Measurements from ENCODE around the gene MYH4. TPM values are rescaled to one million over a fixed set of nuclear protein-coding genes. Genes with fewer than 3 reads are reported as not detected.

Gene MYH4
- total and polyA plus RNA-seq, 2 donors (not counting 1 experiment from before 2014, with no cell fraction given): not detected

DNA sequence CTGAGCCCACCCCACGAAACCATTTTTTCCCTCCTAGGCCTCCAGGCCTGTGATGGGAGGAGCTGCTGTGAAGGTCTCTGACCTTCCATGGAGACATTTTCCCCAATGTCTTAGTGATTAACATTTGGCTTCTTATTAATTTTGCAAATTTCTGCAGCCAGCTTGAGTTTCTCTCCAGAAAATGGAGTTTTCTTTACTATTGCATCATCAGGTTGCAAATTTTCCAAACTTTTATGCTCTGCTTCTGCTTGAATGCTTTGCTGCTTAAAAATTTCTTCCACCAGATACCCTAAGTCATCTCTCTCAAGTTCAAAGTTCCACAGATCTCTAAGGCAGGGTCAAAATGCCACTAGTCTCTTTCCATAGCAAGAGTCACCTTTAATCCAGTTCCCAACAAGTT, 12.9 kb upstream of the MYH4 start:
- Histone ChIP-seq H3K4me1 (ENCODE audit: control insufficient read depth in 2 of 2, insufficient read depth in 2 of 2, low read length in 2 of 2) (no peaks in the 10 kb centered on the region), H3K27ac (ENCODE audit: low read length in 2 of 2) (no peak overlapping the region), H3K9me3 (ENCODE audit: control extremely low read depth in 1 of 3, control insufficient read depth in 2 of 3, insufficient read depth in 1 of 3, low read length in 2 of 3) (peaks cover 0 to 8% (median 8%) of the 10 kb centered on the region in 3 donors), H3K4me3 (ENCODE audit: control extremely low read depth in 1 of 5, extremely low read depth in 1 of 5, insufficient read depth in 1 of 5, low read depth in 2 of 5, low read length in 4 of 5) (no peak overlapping the region), H3K27me3 (replicated peaks in 1 of 4; ENCODE audit: control extremely low read depth in 1 of 4, control insufficient read depth in 3 of 4, insufficient read depth in 4 of 4, low read length in 3 of 4) (peaks cover 0 to 1% (median 0%) of the 10 kb centered on the region in 4 experiments), H4K20me1 (ENCODE audit: control insufficient read depth, insufficient read depth, low read length, poor library complexity, severe bottlenecking) (no peaks in the 10 kb centered on the region), H3K79me2 (ENCODE audit: control insufficient read depth, insufficient read depth, low read length) (no peaks in the 10 kb centered on the region), H3K4me2 (replicated peaks; ENCODE audit: low read depth, low read length, poor library complexity, severe bottlenecking) (no peak overlapping the region), H2AFZ (ENCODE audit: insufficient read depth, low read depth, low read length, poor library complexity, severe bottlenecking) (no peak overlapping the region), H3K9ac (ENCODE audit: low read length) (no peak overlapping the region), H3K36me3 (replicated peaks in 1 of 2; ENCODE audit: control extremely low read depth in 1 of 2, control insufficient read depth in 1 of 2, extremely low read depth in 1 of 2, insufficient read depth in 2 of 2, low read length in 1 of 2) (no peaks in the 10 kb centered on the region)
- H3K9me3 Mint-ChIP-seq (ENCODE audit: insufficient read depth): peaks cover 27% of the 10 kb centered on the region
- ChIA-PET POLR2A (no interaction called here), CTCF (no interaction called here)
- TF ChIP-seq, protein P1, sequence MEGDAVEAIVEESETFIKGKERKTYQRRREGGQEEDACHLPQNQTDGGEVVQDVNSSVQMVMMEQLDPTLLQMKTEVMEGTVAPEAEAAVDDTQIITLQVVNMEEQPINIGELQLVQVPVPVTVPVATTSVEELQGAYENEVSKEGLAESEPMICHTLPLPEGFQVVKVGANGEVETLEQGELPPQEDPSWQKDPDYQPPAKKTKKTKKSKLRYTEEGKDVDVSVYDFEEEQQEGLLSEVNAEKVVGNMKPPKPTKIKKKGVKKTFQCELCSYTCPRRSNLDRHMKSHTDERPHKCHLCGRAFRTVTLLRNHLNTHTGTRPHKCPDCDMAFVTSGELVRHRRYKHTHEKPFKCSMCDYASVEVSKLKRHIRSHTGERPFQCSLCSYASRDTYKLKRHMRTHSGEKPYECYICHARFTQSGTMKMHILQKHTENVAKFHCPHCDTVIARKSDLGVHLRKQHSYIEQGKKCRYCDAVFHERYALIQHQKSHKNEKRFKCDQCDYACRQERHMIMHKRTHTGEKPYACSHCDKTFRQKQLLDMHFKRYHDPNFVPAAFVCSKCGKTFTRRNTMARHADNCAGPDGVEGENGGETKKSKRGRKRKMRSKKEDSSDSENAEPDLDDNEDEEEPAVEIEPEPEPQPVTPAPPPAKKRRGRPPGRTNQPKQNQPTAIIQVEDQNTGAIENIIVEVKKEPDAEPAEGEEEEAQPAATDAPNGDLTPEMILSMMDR (IDR thresholded peaks at IDR 0.05): no peak
- no peak for TF ChIP-seq EZH2 (IDR thresholded peaks at IDR 0.05; ENCODE audit: borderline replicate concordance, insufficient read depth, low read depth, low read length, poor library complexity, severe bottlenecking)
- H3K4me3 Mint-ChIP-seq: no peak overlapping the region
- DNase-seq (no peak), ATAC-seq (ENCODE audit: low read depth) (no peak)
- H3K4me1 Mint-ChIP-seq: no peaks in the 10 kb centered on the region
- no peak overlapping the region for H3K27ac Mint-ChIP-seq
- intact Hi-C loops (cut with micrococcal nuclease): no loop called here
- H3K27me3 Mint-ChIP-seq: no peaks in the 10 kb centered on the region
- no CpG with 5 or more reads among the region's 1 CpG for whole genome bisulfite sequencing (ENCODE audit: insufficient coverage)

DNA sequence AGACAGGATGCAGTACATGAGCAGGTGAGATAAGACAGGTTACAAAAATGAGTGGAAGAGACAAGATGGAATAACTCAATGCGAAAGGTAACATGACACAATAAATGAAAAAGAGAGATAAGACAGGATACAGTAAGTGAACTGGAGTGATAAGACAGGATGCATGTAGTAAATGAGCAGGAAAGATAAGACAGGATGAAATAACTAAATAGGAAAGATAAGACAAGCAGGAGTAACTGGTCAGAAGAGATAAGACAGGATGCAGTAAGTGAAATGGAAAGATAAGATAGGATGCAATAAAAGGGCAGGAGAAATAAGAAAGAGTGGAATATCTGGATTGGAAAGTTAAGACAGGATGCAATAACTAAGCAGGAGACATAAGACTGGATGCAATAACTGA, 8.3 kb upstream of the MYH4 start:
- CTCF ChIA-PET: no interaction called here
- ATAC-seq (ENCODE audit: low read depth): no peak
- DNase-seq: no peak
- no peaks in the 10 kb centered on the region for H3K36me3 ChIP-seq (replicated peaks in 1 of 2; ENCODE audit: control extremely low read depth in 1 of 2, control insufficient read depth in 1 of 2, extremely low read depth in 1 of 2, insufficient read depth in 2 of 2, low read length in 1 of 2)
- no peak overlapping the region for H3K4me3 ChIP-seq (ENCODE audit: control extremely low read depth in 1 of 5, extremely low read depth in 1 of 5, insufficient read depth in 1 of 5, low read depth in 2 of 5, low read length in 4 of 5)
- H2AFZ ChIP-seq (ENCODE audit: insufficient read depth, low read depth, low read length, poor library complexity, severe bottlenecking): no peak overlapping the region
- H3K9me3 ChIP-seq (ENCODE audit: control extremely low read depth in 1 of 3, control insufficient read depth in 2 of 3, insufficient read depth in 1 of 3, low read length in 2 of 3): peaks cover 0 to 8% (median 5%) of the 10 kb centered on the region in 3 donors
- Mint-ChIP-seq H3K27me3 (no peaks in the 10 kb centered on the region), H3K27ac (no peak overlapping the region), H3K9me3 (ENCODE audit: insufficient read depth) (peaks cover 4% of the 10 kb centered on the region), H3K4me1 (no peaks in the 10 kb centered on the region), H3K4me3 (no peak overlapping the region)
- POLR2A ChIA-PET: no interaction called here
- WGBS (ENCODE audit: insufficient coverage): 50% methylated on average over 1 of the region's 1 CpG
- no peak for TF ChIP-seq EZH2 (IDR thresholded peaks at IDR 0.05; ENCODE audit: borderline replicate concordance, insufficient read depth, low read depth, low read length, poor library complexity, severe bottlenecking)
- TF ChIP-seq, protein P1 (IDR thresholded peaks at IDR 0.05): no peak
- H3K27ac ChIP-seq (ENCODE audit: low read length in 2 of 2): no peak overlapping the region
- H3K4me1 ChIP-seq (ENCODE audit: control insufficient read depth in 2 of 2, insufficient read depth in 2 of 2, low read length in 2 of 2): no peaks in the 10 kb centered on the region
- peaks cover 0 to 2% (median 0%) of the 10 kb centered on the region in 4 experiments for H3K27me3 ChIP-seq (replicated peaks in 1 of 4; ENCODE audit: control extremely low read depth in 1 of 4, control insufficient read depth in 3 of 4, insufficient read depth in 4 of 4, low read length in 3 of 4)
- H3K4me2 ChIP-seq (replicated peaks; ENCODE audit: low read depth, low read length, poor library complexity, severe bottlenecking): no peak overlapping the region
- no peak overlapping the region for H3K9ac ChIP-seq (ENCODE audit: low read length)
- intact Hi-C loops (cut with micrococcal nuclease): no loop called here
- H4K20me1 ChIP-seq (ENCODE audit: control insufficient read depth, insufficient read depth, low read length, poor library complexity, severe bottlenecking): no peaks in the 10 kb centered on the region
- H3K79me2 ChIP-seq (ENCODE audit: control insufficient read depth, insufficient read depth, low read length): no peaks in the 10 kb centered on the region
